Ovary (tissue), 9 donors: ENCODE results near the gene EFHD2. TPM values are rescaled to one million over a fixed set of nuclear protein-coding genes. Genes with fewer than 3 reads are reported as not detected.

Source experiments
- DNase-seq, 5 donors: peaks; one replicate each; pipeline ENCODE4 v3.0.0-alpha.2; 2019 to 2020
- H3K27ac ChIP-seq, 2 donors: fragments of 200-600 bp; one replicate each; pipeline versions ENCODE4 v1.5.1 to v1.8.0; 2019 to 2022
- H3K27me3 ChIP-seq: fragments of 200-600 bp; one replicate; pipeline ENCODE4 v1.8.0; 2022
- H3K36me3 ChIP-seq: fragments of 200-600 bp; sonication (generic); one replicate; pipeline ENCODE4 v1.5.1; 2019
- H3K4me1 ChIP-seq: one replicate; pipeline ENCODE4 v1.8.1; 2013; ENCODE audit warnings: mild to moderate bottlenecking, moderate library complexity; ENCODE audit not compliant: insufficient read depth
- H3K4me3 ChIP-seq: fragments of 200-600 bp; sonication (generic); one replicate; pipeline ENCODE4 v1.5.1; 2017
- H3K9me3 ChIP-seq, 2 donors: fragments of 200-600 bp in 1 of 2; sonication (generic) in 1 of 2; one replicate each; pipeline versions ENCODE4 v1.5.1 to v1.8.1; 2013 to 2019; ENCODE audit warnings: mild to moderate bottlenecking in 1 of 2, moderate library complexity in 1 of 2
- CTCF ChIP-seq, 3 donors: fragments of 450-650 bp in 2 of 3; fragments of 200-600 bp in 1 of 3; IDR thresholded peaks; one replicate each; pipeline versions ENCODE4 v1.5.1 to v1.8.0; 2016 to 2022; ENCODE audit warnings: antibody characterized with exemption in 3 of 3, mild to moderate bottlenecking in 1 of 3
- EP300 ChIP-seq: sonication (generic); formaldehyde crosslinking; IDR thresholded peaks from one replicate; pipeline ENCODE4 v1.6.1; 2017; ENCODE audit warnings: antibody characterized with exemption
- POLR2A ChIP-seq: fragments of 450-650 bp; IDR thresholded peaks from one replicate; pipeline ENCODE4 v1.6.1; 2017; ENCODE audit warnings: antibody characterized with exemption, mild to moderate bottlenecking, moderate library complexity
- WGBS, 3 donors: extraction: QIAGEN DNeasy Blood & Tissue Kit in 1 of 3; methylation state at CpG; one replicate each; pipeline versions ENCODE4 v1.1.5 to v1.1.7; 2013 to 2017; 5-methylcytosine and 5-hydroxymethylcytosine counted together
- intact Hi-C, 4 donors: fragments of 100-400 bp; cut with DNase I; formaldehyde crosslinking; loops; one replicate each; pipeline versions ENCODE4 v1.11.0 to v1.15.1; 2022 to 2023
- polyA plus RNA-seq, 2 donors: library from polyadenylated mRNA; stranded (reverse); fragments of 200-250 nt in 1 of 2; fragments of 350-450 nt in 1 of 2; fragmentation: Illumina TruSeq in 1 of 2; extraction: RNeasy Lipid Tissue Mini Kit (QIAGEN cat#74804) in 1 of 2; gene quantifications; one replicate each; pipeline ENCODE4 v1.2.3, GENCODE V29; 2013 to 2014
- total RNA-seq, 7 donors: library from RNA; depleted of rRNA in 2 of 7; stranded (reverse); fragments of >200 nt in 2 of 7; fragmentation: NEBNext Ultra II Directional in 3 of 7; extraction: Animal tissue kit (Norgen Biotek cat#: 25700) in 3 of 7; gene quantifications; one replicate each; pipeline versions ENCODE4 v1.1.0 to v1.2.4, GENCODE V29; 2016 to 2023
- donor health status: DM: no; HTN: no; CAD: no; lungs with moderate emphysema.
- donor health status: DM: no; HTN: no; CAD: no.
- donor health status: Bipolar disorder and iron deficiency.
- donor health status: DM: yes; HTN: yes; CAD: no.
- donor health status: DM: no; HTN: no; CAD: no.
- donor health status: DM: yes; HTN: yes; CAD: no.

The EFHD2 gene
- total and polyA plus RNA-seq, 9 donors = 19.6 to 63.2 (median 29.6) TPM

DNA sequence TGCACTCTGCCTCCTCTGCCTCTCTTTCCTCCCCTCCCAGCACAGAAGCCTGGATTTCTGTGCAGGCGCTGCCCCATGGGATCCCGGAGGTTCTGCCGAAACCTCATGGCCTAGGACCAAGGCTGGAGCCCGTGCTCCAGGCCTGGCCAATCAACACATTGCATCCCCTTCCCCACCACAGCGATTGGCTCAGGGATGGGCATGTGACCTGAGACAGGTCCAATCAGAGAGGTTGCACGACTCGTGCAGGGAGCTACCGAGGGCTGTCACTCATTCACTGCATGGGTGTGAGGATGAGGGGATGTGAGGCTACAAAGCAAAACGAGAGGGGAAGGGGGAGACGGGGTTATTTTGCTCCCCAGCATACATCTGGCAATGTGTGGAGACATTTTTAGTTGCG lies 62.9 kb downstream of the EFHD2 start:
- H3K27me3 ChIP-seq = no peaks in the 10 kb centered on the region
- DNase-seq = no peak
- H3K4me1 ChIP-seq = peaks cover 1% of the 10 kb centered on the region
- no peak overlapping the region for H3K27ac ChIP-seq
- H3K36me3 ChIP-seq = no peaks in the 10 kb centered on the region
- H3K4me3 ChIP-seq = no peak overlapping the region
- intact Hi-C loops = no loop called here
- no peaks in the 10 kb centered on the region for H3K9me3 ChIP-seq
- WGBS, 3 donors = 84 to 91% (median 91%) methylated on average over 11 of the region's 11 CpGs
- no peak for TF ChIP-seq CTCF (IDR thresholded peaks at IDR 0.05)
- no peak for TF ChIP-seq EP300
- no peak for TF ChIP-seq POLR2A

- H3K27me3 ChIP-seq = no peaks in the 10 kb centered on the region
- intact Hi-C loops = no loop called here
- peaks cover 1% of the 10 kb centered on the region for H3K4me1 ChIP-seq
- no peak within 1 kb of the TSS for H3K27ac ChIP-seq
- H3K9me3 ChIP-seq = no peaks in the 10 kb centered on the region
- H3K4me3 ChIP-seq = no peak within 1 kb of the TSS
- no peaks in the 10 kb centered on the region for H3K36me3 ChIP-seq
- WGBS, 3 donors = 34 to 47% (median 40%) methylated on average over 5 of the region's 5 CpGs
- no peak for TF ChIP-seq CTCF (IDR thresholded peaks at IDR 0.05)
- no peak for TF ChIP-seq EP300
- no peak for TF ChIP-seq POLR2A
- DNase-seq = no peak
Observed at GRCh38 chr1:15475752-15476314, 66.1 kb downstream of the EFHD2 start, which contains the start of gene CELA2B. TSS of gene CELA2B (plus strand) at chr1:15476104. CDS start at chr1:15476126, 22 bp downstream.

- 81 to 92% (median 85%) methylated on average over 3 of the region's 3 CpGs for WGBS, 3 donors
- Histone ChIP-seq H3K27me3 (no peaks in the 10 kb centered on the region), H3K4me1 (peaks cover 1% of the 10 kb centered on the region), H3K4me3 (no peak overlapping the region), H3K36me3 (no peaks in the 10 kb centered on the region), H3K9me3 (no peaks in the 10 kb centered on the region), H3K27ac (no peak overlapping the region)
- intact Hi-C loops = no loop called here
- no peak for TF ChIP-seq EP300
- TF ChIP-seq POLR2A = no peak
- no peak for TF ChIP-seq CTCF (IDR thresholded peaks at IDR 0.05)
- DNase-seq = no peak
Observed at GRCh38 chr1:15476927-15477326, 67.2 kb downstream of the EFHD2 start.

- Histone ChIP-seq H3K4me1 (peaks cover 1% of the 10 kb centered on the region), H3K27ac (no peak overlapping the region), H3K27me3 (no peaks in the 10 kb centered on the region), H3K4me3 (no peak overlapping the region), H3K36me3 (no peaks in the 10 kb centered on the region), H3K9me3 (no peaks in the 10 kb centered on the region)
- 80 to 84% (median 81%) methylated on average over 5 of the region's 5 CpGs for WGBS, 3 donors
- DNase-seq = no peak
- intact Hi-C loops = no loop called here
- no peak for TF ChIP-seq EP300
- TF ChIP-seq CTCF (IDR thresholded peaks at IDR 0.05) = no peak
Observed at GRCh38 chr1:15477646-15478212, 68.0 kb downstream of the EFHD2 start.

Other genes with a start within 250 kb of the EFHD2 start
- gene FHAD1, start 162.7 kb upstream of the EFHD2 start, total RNA-seq = 10 to 100 TPM in 1 of 7 donors, 1 to 10 TPM in 4, under 1 TPM in 2; 0.53 to 23.0 (median 2.3) TPM
- under 1 TPM; 0.40 to 0.65 TPM for gene FHAD1, start 162.7 kb upstream of the EFHD2 start, polyA plus RNA-seq
- gene CTRC, start 28.6 kb downstream of the EFHD2 start, total RNA-seq = 1 to 10 TPM in 3 of 7 donors, not detected in 4; 1.7 to 5.7 (median 4.6) TPM
- not detected for gene CTRC, start 28.6 kb downstream of the EFHD2 start, polyA plus RNA-seq
- 1 to 10 TPM in 2 of 7 donors, under 1 TPM in 1, not detected in 4; 0.92 to 9.4 (median 2.4) TPM for gene CELA2A, start 46.8 kb downstream of the EFHD2 start, total RNA-seq
- 1 to 10 TPM in 1 of 2 donors, not detected in 1; 7.5 TPM for gene CELA2A, start 46.8 kb downstream of the EFHD2 start, polyA plus RNA-seq
- under 1 TPM in 3 of 7 donors, not detected in 4; 0.33 to 0.46 (median 0.36) TPM for gene CELA2B, start 66.2 kb downstream of the EFHD2 start, total RNA-seq
- not detected for gene CELA2B, start 66.2 kb downstream of the EFHD2 start, polyA plus RNA-seq
- 10 to 100 TPM; 13.4 to 62.0 (median 44.4) TPM for gene CASP9, start 114.3 kb downstream of the EFHD2 start, total RNA-seq
- 10 to 100 TPM; 21.1 to 33.5 TPM for gene CASP9, start 114.3 kb downstream of the EFHD2 start, polyA plus RNA-seq
- gene DNAJC16, start 117.0 kb downstream of the EFHD2 start, total RNA-seq = 10 to 100 TPM; 12.3 to 33.3 (median 17.9) TPM
- 1 to 10 TPM; 4.7 to 10.0 TPM for gene DNAJC16, start 117.0 kb downstream of the EFHD2 start, polyA plus RNA-seq
- under 1 TPM in 3 of 7 donors, not detected in 4; 0.30 to 0.31 (median 0.30) TPM for gene AGMAT, start 175.2 kb downstream of the EFHD2 start, total RNA-seq
- 1 to 10 TPM in 1 of 2 donors, under 1 TPM in 1; 0.08 to 1.5 TPM for gene AGMAT, start 175.2 kb downstream of the EFHD2 start, polyA plus RNA-seq
- gene DDI2, start 207.6 kb downstream of the EFHD2 start, total RNA-seq = 10 to 100 TPM; 18.7 to 30.9 (median 23.1) TPM
- gene DDI2, start 207.6 kb downstream of the EFHD2 start, polyA plus RNA-seq = 1 to 10 TPM; 4.2 to 9.6 TPM